H1 (cell line): ENCODE results near the gene MLEC. TPM values are rescaled to one million over a fixed set of nuclear protein-coding genes. Genes with fewer than 3 reads are reported as not detected.

ENCODE experiments used
- TCF12 ChIP-seq: IDR thresholded peaks from 2 replicates; pipeline ENCODE4 v1.6.1; 2011; ENCODE audit warnings: low read depth, mild to moderate bottlenecking, low read length
- polyA plus RNA-seq, 7 experiments: library from polyadenylated mRNA; depleted of rRNA in 3 of 7; stranded (reverse) in 5 of 7; unstranded in 2 of 7; fragments of >200 nt in 5 of 7; fragments of 200-250 nt in 2 of 7; gene quantifications; 1 replicate in 5 of 7; 2 replicates in 1 of 7; 4 replicates in 1 of 7; pipeline versions ENCODE4 v1.2.1 to v1.2.3, GENCODE V29; 2011 to 2013; ENCODE audit warnings: missing spikeins in 2 of 7, mixed read lengths in 2 of 7
- total RNA-seq: library from RNA; stranded (reverse); fragmentation: NEBNext Ultra II Directional; extraction: Animal tissue kit (Norgen Biotek cat#: 25700); gene quantifications from 2 replicates; pipeline ENCODE4 v1.2.1, GENCODE V29; 2021

Gene MLEC
- total and polyA plus RNA-seq, 2 of the 8 experiments (the other 6 are each of a cell fraction or from before 2014, with no cell fraction given), result 37.1 to 260 TPM

DNA sequence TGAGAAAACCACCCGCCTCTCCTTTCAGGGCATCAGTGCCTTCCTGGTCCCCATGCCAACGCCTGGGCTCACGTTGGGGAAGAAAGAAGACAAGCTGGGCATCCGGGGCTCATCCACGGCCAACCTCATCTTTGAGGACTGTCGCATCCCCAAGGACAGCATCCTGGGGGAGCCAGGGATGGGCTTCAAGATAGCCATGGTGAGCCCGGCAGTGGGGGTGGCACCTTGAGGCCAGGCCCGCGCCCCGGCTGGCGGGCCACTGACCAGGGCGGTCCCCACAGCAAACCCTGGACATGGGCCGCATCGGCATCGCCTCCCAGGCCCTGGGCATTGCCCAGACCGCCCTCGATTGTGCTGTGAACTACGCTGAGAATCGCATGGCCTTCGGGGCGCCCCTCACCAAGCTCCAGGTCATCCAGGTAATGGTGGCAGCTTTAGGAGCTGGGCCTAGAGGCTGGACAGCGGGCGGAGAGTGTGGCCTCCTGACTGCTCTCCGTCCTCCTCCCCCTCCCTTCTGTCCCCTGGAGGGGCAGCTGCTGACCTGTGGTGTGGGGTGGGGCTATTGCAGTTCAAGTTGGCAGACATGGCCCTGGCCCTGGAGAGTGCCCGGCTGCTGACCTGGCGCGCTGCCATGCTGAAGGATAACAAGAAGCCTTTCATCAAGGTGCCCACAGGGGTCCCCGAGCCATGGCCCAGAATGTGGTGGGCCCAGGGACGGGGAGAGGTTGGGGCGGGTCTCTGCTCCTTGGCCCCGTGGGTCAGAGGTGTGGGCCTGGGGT lies 51.5 kb downstream of the MLEC start (continued):
- TF ChIP-seq TCF12, result no peak
